CD1c-positive myeloid dendritic cell (primary cell): Measurements from ENCODE around the gene SPSB4.
"Not testable (repeated sequence)": the region's sequence is repeated elsewhere in the genome, so short reads cannot be mapped to it uniquely, and the experiment has no call there.

Experiments used
- DNase-seq: peaks from one replicate; pipeline ENCODE4 v3.0.0-alpha.2; 2016; ENCODE audit errors: extremely low spot score

SPSB4 gene

DNA sequence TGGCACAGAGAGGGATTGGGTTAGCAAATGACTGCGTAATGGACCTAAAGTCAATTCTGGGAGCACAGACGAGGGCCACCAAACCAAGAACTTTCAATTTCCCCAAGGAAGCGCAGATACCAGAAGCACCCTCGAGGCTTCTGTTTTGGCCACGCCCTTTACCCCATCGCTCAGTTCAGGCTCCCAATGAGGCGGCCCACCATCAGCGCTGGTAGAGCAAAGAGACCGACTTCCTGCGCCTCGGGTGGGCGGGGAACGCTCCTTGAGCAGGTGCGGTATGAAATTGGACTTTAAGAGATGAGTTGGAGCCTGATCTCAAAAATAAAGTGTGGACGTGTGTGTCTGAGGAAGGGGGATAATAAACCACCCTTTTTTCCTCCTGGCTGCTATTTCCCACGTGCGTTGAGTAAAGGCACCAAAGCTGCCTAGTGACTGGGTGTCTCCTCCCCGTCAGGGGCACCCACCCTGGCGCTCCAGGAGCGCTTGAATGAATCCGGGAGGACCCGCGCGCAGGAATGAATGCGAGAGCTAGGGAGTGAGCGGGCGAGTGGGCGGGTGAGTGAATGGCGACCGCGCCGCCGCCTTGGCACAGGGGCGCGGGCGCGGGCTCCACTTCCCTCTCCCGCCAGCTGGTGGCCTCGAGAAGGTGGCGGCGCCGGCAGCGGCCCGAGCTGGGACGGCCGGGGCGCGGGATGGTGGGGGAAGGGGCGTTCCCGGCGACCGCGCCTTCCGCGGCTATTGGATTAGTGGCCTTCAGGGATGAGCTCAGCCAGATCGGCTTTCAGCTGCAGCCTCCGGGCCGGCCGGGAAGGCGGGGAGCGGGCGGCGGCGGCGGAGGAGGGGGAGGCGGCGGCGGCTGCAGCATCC is at the start of gene SPSB4:
Gene SPSB4 (plus strand): TSS at position 772 of the 867 bp plus-strand sequence. CDS start 14,758 bp downstream, outside the sequence.
- peak; percentile 51 for DNase-seq

DNA sequence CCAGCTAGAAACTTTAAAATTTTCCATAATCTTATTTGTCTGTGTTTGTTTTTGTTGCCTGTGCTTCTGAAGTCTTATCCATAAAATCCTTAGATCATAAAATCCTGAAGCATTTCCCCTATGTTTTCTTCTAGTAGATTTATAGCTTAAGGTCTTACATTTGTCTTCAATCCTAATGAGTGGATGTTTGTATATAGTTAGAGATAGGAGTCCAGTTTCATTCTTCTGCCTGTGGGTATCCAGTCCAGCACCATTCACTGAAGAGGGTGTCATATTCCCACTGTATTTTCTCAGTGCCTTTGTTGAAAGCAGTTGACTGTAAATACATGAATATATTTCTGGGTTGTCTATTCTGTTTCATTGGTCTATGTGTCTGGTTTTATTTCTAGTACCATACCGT is 44.8 kb upstream of the SPSB4 start:
- no peak for DNase-seq

DNA sequence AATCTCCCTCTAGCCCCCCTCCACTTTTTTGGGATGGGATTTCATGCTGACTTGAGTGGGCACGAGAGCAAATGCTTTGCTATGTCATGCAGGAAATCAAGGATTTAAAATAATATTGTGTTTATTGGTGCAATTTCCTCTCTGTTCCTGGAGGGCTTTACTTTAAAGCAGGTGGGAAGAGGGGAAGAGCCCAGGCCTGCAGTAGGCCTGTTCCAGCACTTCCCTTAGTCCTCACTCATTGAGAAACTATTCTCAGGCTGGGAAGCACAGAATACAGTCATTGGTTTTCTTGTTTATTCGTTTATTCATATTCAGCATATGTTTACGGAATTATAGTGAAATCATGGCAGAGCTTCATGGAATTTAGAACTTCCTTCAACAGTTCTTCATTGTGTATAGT is 41.7 kb upstream of the SPSB4 start:
- DNase-seq: no peak

DNA sequence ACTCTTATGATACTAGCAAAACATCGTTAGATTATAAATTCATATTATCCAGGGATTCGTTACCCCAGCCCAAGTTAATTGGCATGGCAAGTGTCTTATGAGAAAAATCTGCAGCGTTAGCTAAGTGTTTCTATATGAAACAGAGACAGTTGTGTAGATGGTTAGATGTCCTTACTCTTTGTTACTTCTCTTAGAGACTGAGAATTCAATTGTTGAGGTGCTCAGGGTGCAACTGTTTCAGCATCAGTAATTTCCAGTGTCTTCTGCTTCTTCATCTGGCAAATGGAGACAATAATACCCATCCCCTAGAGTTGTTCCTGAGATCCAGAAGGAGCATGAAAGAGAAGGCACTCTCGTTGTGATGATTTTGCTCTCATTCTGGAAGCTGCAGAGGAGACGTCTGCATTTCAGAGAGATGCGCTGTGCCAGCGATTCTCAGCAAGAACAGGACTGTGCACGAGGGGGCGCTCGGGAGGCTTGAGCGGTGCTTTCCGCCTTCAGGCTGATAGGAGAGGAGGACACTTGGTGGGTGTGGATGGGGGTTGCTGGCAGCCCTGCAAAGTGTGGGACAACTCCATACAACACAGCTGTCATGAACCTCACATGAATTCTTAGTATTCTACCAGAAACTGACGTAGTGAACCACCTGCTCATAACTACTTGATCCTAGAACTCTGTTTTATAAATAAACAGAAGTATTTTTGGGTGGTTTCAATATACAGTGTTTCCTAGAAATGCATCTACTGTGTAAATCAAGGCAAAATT is 39.7 kb upstream of the SPSB4 start:
- peak; percentile 85 for DNase-seq

DNA sequence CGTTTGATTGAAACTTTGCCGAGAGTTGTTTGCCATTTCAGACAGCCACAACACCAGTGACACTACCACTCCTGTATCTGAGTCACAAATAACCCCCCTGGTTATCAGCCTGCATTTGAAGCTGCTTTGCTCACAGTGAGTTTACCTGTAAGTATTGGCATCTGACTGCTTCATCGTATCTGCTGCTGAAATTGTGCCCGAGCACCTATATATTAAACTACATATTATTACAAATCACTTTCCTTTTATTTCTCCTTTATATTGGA is 39.2 kb upstream of the SPSB4 start:
- no peak for DNase-seq

DNA sequence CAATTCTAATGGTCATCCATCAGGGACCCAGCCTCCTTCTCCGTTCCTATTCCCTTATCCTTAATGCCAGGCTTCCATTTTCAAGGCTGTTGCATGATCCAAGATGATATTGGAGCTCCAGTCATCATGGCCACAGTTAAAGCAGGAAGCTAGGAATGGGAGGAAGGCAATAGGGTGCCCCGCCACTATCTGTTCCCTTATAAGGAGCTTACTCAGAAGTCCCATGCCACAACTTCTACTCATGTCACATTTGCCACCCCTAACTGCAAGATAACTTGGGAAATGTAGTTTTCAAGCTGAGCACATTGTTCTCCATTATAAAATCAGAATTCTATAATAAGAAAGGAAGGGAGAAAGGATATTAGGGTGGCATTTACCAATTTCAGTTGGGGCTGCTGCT is 38.6 kb upstream of the SPSB4 start:
- peak; percentile 11 for DNase-seq

DNA sequence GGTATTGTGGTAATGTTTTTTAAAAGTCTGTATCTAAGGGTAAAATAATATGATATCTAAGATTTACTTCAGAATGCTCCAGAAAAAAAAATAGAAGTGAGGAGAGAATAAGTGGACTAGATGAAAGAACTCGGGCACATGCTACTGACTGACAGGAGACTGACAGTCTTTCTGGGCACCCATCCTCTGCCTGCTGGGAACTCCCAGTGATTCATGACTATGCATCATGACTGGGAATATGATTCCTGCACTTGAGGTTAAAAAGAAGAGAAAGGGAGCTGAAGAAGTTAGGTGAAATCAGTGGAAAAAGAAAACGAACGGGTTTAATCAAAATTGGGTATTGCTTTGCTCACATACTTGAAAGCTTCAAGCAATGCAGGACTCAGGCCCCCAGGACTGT is 35.7 kb upstream of the SPSB4 start:
- DNase-seq: no peak

DNA sequence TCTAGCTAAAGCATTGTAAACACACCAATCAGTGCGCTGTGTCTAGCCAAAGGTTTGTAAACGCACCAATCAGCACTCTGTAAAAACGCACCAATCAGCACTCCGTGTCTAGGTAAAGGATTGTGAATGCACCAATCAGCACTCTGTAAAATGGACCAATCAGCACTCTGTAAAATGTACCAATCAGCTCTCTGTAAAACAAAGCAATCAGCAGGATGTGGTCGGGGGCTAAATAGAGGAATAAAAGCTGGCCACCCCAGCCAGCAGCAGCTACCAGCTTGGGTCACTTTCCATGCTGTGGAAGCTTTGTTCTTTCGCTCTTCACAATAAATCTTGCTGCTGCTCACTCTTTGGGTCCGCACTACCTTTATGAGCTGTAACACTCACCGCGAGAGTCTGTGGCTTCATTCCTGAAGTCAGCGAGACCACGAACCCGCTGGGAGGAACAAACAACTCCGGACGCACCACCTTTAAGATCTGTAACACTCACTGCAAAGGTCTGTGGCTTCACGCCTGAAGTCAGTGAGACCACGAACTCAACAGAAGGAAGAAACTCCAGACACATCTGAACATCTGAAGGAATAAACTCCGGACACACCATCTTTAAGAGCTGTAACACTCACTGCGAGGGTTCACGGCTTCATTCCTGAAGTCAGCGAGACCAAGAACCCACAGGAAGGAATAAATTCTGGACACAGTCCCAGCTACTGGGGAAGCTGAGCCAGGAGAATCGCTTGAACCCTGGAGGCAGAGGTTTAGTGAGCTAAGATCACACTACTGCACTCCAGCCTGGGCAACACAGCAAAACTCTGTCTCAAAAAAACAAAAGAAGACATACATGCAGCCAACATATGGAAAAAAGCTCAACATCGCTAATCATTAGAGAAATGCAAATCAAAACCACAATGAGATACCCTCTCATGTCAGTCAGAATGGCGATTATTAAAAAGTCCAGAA is 33.5 kb upstream of the SPSB4 start:
- DNase-seq: not testable (repeated sequence)

DNA sequence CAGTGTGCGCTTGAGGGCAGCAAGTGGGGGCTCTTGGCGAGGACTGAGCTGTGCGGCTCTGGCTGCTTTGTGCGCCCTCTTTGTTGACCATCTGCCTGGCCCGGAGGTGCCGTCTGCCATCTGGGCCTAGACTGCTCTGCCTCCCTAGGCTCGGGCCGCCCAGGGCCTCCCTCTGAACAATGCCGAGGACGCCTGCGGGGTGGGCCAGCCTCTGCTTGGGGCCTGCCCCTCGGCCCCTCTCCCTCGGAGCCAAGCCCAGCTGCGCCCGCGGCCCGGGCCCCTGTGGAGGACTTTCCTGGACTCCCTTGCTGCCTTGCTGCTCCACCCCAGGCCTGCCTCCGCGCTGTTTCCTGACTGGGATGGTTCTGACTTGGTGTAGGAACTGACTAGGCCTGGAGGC is 31.9 kb upstream of the SPSB4 start:
- no peak for DNase-seq

DNA sequence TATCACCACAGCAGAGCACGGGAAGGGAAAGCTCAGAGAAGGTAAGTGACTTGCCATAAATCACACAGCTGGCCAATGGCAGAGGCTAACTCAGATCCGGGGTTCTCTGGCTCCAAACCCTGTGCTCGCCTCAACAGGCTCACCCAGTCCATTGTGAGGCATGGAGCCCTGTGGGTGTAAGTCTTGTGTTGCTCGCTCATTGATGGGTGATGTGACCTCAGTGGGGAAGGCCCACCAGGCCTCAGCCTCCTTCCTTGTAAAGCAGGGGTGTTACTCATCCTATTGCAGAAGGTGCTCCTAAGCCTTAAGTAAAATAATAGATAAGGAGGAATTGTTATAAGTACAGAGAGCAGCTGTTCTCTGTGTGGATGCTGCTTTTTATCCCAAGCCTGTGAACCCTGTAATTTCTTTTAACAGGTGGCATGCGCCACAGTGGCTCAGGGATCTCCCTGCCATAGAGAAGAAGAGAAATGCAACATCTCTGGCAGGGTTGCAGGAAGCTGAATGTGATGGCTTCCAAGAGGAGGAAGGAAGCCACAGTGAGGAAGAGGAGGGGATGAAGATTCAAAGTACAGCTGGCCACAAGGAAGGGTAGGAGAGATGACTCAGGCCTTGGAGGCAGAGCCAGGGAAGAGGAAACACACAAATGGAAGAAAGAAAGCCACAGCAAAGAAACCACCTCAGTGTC is 30.9 kb upstream of the SPSB4 start:
- no peak for DNase-seq

DNA sequence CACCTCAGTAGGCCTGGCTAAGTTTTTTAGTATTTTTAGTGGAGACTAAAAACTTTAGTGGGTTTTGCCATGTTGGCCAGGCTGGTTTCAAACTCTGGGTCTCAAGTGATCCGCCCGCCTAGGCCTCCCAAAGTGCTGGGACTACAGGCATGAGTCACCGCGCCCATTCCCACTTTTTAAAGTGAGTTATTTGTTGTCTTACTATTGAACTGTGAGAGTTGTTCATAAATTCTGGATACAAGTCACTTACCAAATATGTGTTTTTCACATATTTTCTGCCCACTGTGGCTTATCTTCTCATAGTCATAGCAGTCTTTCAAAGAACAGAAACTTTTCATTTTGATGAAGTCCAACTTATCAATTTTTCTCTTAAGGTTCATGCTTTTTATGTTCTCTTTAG is 29.9 kb upstream of the SPSB4 start:
- DNase-seq: no peak

DNA sequence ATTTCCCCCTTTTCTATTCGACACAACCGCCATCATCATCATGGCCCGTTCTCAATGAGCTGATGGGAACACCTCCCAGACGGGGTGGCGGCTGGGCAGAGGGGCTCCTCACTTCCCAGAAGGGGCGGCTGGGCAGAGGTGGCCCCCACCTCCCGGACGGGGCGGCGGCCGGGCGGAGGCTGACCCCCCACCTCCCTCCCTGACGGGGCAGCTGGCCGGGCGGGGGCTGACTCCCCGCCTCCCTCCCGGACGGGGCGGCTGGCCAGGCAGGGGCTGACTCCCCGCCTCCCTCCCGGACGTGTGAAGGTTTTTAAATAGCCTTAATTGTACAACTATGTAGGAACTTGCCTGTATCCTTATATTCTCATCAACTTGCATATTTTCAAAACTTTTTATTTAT is 20.9 kb upstream of the SPSB4 start:
- DNase-seq: no peak

DNA sequence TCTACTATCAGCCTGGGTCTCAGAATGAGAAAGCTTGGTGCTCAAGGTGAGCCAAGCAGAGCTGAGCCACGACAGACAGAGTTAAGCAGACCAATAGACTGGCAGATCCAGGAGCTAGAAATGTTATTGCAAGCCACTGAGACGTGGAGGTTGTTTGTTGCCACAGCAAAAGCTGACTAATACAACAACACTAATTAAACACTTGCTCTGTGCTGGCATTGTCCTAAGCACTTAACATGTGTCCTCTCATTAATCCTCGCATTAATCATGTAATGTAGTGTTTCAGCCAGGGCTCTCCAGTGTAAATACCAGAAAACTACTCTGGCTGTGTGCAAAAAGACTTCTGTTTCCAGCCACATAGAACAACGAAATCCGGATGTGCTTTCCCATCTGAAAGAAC is 11.6 kb upstream of the SPSB4 start:
- no peak for DNase-seq

DNA sequence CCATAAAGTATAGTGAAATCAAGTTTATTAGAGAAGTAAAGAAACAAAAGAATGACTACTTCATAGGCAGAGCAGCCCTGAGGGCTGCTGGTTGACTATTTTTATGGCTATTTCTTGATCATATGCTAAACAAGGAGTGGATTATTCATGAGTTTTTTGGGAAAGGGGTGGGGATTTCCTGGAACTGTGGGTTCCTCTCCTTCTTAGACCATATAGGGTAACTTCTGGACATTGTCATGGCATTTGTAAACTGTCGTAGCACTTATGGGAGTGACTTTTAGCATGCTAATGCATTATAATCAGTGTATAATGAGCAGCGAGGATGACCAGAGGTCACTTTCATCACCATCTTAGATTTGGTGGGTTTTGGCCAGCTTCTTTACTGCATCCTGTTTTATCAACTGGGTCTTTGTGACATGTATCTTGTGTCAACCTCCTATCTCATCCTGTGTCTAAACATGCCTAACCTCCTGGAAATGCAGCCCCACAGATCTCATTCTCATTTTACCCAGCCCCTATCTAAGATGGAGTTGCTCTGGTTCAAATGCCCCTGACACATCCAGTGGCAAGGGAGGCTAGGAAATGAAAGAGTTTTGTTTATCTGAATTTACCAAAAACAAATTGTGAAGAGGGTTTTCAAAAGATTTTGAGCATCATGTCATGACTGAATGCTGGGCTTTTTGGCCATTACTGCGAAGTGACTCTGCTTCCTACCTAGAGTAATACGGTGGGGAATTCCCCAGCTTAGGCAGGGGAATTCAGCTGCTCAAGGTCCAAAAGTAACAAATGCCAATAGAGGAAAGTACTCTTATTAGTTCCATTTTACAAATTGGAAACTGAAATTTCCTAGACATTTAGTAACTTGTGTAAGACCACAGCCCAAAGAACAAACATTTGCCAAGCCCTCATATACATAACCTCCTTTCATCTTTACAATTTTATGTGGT is 6.2 kb upstream of the SPSB4 start:
- no peak for DNase-seq

DNA sequence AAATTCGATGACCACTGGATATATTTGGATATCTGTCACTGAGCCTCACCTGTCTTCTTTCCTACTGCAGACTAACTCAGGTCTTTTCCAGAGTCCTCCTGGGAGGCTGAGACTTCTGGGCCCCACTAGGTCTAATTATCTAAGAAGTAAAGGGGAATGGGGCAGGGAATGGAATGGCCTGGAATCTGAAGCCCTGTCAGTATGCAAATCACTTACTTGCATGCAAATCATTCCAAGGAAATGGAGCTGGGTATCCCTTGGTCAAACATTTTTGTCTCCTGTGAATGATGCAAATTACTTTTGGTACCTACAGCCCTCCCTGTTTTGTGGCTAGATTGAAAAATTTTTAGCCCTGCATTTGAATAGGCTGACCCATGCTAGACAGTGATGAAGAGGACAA is 5.3 kb upstream of the SPSB4 start:
- DNase-seq: no peak

DNA sequence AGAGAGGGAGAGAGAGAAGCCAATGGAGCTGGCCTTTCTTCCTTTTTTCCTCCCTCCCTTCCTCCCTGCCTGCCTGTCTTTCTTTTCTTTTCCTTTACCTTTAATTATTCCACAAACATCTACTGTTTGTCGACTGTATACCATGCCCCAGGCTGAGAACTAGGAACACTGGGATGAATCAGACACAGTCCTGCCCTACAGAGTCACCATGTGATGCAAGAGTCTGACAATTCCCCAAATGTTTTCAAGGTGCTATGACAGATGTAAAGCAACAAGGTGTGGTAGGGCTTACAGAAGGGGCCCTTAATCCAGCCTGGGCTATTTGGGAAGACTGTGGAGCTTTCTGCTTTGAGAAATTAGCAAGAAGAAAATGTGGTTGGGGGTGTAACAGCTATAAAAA is 4.0 kb upstream of the SPSB4 start:
- no peak for DNase-seq

DNA sequence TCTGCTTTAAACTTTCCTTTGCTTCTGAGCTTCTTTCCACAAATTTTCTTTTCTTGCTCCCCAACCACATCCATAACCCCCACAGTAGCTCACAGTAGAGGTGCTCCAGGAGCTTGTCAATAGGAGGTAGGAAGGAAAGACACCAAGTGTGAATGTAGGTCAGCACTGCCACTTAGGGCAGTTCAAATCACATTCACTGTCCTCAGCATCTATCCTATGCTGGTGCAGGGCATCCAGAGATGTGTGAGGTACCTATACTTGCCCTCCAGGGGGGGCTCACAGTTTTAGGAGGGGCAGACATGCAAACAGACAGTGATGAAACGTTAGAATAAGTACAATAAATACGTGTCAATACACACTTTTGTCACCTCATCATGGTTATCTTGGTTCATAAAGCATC is 1.5 kb upstream of the SPSB4 start:
- peak; percentile 7 for DNase-seq

DNA sequence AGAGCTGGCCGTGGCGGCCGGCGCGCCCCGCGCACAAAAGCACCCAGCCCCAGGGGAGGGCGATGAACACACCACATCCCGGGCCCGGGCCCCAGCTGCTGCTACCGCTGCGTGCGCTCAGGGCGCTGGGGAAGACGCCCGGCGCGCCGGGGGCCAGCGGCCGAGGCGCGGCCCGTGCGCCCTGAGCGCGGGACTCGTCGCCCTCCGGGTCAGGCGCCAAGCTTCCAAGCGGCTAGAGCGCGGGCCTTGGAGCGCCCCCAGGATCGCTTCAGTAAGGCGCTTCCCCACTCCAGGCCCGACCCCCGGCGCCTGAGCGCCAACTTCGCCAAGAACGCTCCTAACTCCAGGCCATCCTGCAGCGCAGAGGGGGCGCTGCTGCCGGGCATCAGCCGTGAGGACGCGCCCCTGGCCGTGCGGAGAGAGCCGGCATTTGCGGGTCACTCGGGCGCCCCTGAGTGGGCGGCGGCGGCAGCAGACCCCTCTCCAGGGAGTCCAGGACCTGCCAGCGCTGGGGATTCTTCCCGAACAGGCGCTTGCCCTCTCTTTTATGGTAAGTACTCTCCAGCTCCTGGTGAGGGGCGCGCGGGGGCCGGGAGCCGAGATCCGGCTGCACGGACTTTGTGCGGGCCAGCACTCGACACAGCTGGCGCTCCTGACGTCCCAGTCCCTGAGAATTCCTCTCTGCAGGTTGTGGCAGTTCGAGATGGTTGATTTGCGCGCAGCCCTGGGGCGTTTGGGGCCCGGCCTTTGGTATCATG is 475 bp downstream of the SPSB4 start:
- no peak for DNase-seq

DNA sequence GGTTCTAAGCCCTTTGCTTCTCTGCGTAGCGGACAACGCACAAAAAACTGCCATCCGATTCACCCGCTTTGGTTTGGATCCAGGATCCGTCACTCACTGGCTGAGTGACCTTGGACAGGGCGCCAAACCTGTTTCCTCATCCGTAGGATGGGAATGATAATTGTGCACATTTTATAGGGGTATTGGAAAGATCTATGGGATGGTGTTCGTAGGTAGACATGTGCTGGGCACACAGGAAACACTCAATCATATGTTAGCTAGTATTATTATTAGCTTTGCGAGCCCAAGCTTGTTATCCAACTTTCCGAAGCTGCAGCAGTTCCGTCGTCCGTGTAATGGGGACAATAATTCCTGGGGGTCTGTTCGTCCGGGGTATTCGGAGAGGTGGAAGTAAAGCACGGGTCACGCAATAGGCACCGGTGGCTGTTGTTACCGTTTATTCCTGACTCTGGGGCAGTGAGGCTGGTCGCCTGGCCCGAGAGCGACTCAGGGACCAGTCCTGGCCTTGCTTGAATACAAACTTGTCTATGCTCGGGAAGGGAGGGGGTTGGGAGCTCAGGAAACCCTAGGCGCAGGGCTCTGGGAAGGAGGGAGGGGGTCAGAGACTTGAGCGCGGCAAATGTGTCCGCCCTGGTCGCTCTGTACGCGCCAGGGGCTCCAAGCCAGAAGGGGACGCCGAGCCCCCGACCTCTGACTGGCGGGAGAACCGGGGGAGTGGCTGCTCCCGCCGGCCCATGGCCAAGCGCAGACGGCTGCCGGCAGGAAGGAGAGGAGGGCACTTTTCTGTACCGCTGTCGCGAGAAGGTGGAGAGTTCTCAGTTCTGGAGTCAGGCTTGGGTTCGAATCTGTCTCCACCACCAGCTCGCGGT is 1.3 kb downstream of the SPSB4 start:
- DNase-seq: no peak
